Mammary epithelial cell (primary cell): ENCODE data around the gene GPC6.

Experiments used
- EZH2 ChIP-seq: IDR thresholded peaks from 2 replicates; pipeline ENCODE4 v1.6.1; 2012; ENCODE audit warnings: low read length, inconsistent platforms, borderline replicate concordance
- TF ChIP-seq, protein P1 (sequence below), 2 donors: IDR thresholded peaks in 1 of 2; conservative IDR thresholded peaks in 1 of 2; 2 replicates each; pipeline ENCODE4 v1.5.1; 2011 to 2012; ENCODE audit warnings: inconsistent platforms in 2 of 2, low read length in 2 of 2, mild to moderate bottlenecking in 2 of 2, control low read depth in 1 of 2, low read depth in 1 of 2; ENCODE audit not compliant: insufficient read depth in 1 of 2; ENCODE audit errors: extremely low read depth in 1 of 2

DNA sequence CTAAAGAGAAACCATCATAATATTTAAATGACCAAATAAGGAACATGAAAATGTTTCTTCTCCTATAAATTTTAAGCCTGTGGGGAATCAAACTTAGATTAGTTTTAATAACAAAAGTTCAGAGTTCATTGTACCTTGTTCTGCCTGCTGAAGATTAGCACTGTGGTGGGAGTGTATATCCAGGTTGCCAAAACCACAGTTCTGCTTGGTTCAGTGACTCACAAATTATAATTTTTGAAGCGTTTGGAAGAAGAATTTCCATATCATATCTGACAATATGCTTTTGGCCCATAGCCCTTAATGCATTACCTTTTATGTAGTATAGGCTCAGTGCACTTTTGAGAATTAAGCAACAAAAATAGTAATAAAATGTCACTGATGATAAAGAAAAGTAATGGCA is 545.2 kb downstream of the GPC6 start:
- no peak for TF ChIP-seq EZH2
- TF ChIP-seq, protein P1, sequence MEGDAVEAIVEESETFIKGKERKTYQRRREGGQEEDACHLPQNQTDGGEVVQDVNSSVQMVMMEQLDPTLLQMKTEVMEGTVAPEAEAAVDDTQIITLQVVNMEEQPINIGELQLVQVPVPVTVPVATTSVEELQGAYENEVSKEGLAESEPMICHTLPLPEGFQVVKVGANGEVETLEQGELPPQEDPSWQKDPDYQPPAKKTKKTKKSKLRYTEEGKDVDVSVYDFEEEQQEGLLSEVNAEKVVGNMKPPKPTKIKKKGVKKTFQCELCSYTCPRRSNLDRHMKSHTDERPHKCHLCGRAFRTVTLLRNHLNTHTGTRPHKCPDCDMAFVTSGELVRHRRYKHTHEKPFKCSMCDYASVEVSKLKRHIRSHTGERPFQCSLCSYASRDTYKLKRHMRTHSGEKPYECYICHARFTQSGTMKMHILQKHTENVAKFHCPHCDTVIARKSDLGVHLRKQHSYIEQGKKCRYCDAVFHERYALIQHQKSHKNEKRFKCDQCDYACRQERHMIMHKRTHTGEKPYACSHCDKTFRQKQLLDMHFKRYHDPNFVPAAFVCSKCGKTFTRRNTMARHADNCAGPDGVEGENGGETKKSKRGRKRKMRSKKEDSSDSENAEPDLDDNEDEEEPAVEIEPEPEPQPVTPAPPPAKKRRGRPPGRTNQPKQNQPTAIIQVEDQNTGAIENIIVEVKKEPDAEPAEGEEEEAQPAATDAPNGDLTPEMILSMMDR (conservative IDR thresholded peaks at IDR 0.05 in 1 of 2, IDR thresholded peaks at IDR 0.05 in 1 of 2; ENCODE audit: extremely low read depth in 1 of 2, insufficient read depth in 1 of 2, low read depth in 1 of 2, low read length in 2 of 2), result no peak
